Omental fat pad (tissue), 4 donors: ENCODE measurements around the gene ATP9A. TPM values are rescaled to one million over a fixed set of nuclear protein-coding genes. Genes with fewer than 3 reads are reported as not detected.

Experiments
- ATAC-seq: fragments of 150-250 bp; one replicate; pipeline ENCODE4 v1.9.1; 2016; ENCODE audit warnings: mild to moderate bottlenecking, moderate library complexity; ENCODE audit not compliant: low FRiP score
- DNase-seq: peaks from one replicate; pipeline ENCODE4 v3.0.0-alpha.2; 2019; ENCODE audit warnings: low spot score
- CTCF ChIP-seq, 3 donors: fragments of 450-650 bp; IDR thresholded peaks; one replicate each; pipeline ENCODE4 v1.5.1; 2016 to 2017; ENCODE audit warnings: antibody characterized with exemption in 3 of 3, mild to moderate bottlenecking in 3 of 3, moderate library complexity in 2 of 3
- total RNA-seq, 4 donors: library from RNA; depleted of rRNA; stranded (reverse); fragments of >200 nt; gene quantifications; one replicate each; pipeline ENCODE4 v1.1.0, GENCODE V29; 2016

Gene ATP9A
- total RNA-seq, 4 donors from 2014 or later = 16.7 to 129 (median 55.0) TPM

DNA sequence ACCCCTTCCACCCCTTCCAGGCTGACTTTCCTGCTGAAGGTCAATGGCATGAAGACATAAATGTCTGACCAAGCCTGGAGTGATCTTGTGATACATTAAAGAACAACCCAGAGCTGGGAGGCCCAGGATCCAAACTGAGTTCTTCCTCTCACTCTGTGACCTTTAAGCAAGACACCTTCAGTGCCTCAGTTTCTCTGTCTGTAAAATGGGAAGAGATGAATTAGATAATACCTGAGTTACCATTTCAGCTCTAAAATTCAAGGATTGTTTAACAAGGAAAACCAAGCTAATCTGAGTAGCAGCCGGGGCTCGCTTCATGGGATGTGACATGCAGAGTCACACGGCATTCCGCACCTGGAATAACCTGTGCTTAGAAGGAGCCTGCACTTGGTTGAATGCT lies 218.7 kb downstream of the ATP9A start:
- TF ChIP-seq CTCF (IDR thresholded peaks at IDR 0.05) = no peak
- no peak for DNase-seq
- no peak for ATAC-seq

- ATAC-seq = no peak
- DNase-seq = no peak
- no peak for TF ChIP-seq CTCF (IDR thresholded peaks at IDR 0.05)
Measured at GRCh38 chr20:51547951-51548350, 220.2 kb downstream of the ATP9A start.

Other genes with a start within 250 kb of the ATP9A start
- 10 to 100 TPM in 2 of 4 donors, 1 to 10 TPM in 2; 4.1 to 51.5 (median 8.7) TPM for gene NFATC2, start 225.7 kb downstream of the ATP9A start, total RNA-seq
- gene SALL4, start 34.1 kb upstream of the ATP9A start, total RNA-seq = under 1 TPM in 3 of 4 donors, not detected in 1; 0.09 to 0.24 (median 0.19) TPM